ENCODE measurements around the gene EPHB1.

DNA sequence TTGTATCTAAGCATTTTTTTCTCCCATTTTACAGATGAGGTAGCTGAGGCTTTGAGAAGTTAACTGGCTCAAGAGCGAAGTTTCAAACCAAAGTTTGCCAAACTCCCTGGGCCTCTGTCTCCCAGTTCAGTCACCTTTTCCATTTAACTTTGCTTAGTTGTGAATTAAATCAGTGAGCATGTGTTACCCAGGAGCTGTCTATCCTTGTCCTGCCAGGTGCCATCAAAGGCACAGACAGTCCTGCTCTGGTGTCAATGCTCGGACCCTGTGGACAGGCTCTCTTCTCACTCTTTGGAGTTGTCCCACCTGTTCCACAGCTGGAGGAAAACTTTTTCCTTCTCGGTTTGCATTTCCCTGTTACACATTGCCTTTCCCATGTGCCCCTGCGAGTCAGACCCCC, 8.6 kb downstream of the EPHB1 start:
- TF ChIP-seq POLR2A (IDR thresholded peaks at IDR 0.05; ENCODE audit: low read depth, low read length) (no peak), POLR2AphosphoS5 (IDR thresholded peaks at IDR 0.05; ENCODE audit: low read depth, low read length) (no peak), POU2F2 (IDR thresholded peaks at IDR 0.05; ENCODE audit: low read depth, low read length) (no peak), TAF1 (IDR thresholded peaks at IDR 0.05; ENCODE audit: low read depth, low read length) (no peak), SPI1 (IDR thresholded peaks at IDR 0.05; ENCODE audit: low read depth, low read length) (no peak)

All from GM12891 (cell line).